ENCODE results near the gene SMAD3. TPM values are rescaled to one million over a fixed set of nuclear protein-coding genes. Genes with fewer than 3 reads are reported as not detected.

The SMAD3 gene
- total RNA-seq, 1 donor from 2014 or later, result 89.3 TPM

- no peak for DNase-seq (ENCODE audit: low spot score in 2 of 2)
- Histone ChIP-seq H3K4me3 (no peak overlapping the region), H3K9me3 (no peaks in the 10 kb centered on the region), H3K27me3 (no peaks in the 10 kb centered on the region), H3K27ac (no peak overlapping the region), H3K36me3 (no peaks in the 10 kb centered on the region), H3K4me1 (peaks cover 15 to 78% of the 10 kb centered on the region in 2 donors)
- TF ChIP-seq, protein P1, sequence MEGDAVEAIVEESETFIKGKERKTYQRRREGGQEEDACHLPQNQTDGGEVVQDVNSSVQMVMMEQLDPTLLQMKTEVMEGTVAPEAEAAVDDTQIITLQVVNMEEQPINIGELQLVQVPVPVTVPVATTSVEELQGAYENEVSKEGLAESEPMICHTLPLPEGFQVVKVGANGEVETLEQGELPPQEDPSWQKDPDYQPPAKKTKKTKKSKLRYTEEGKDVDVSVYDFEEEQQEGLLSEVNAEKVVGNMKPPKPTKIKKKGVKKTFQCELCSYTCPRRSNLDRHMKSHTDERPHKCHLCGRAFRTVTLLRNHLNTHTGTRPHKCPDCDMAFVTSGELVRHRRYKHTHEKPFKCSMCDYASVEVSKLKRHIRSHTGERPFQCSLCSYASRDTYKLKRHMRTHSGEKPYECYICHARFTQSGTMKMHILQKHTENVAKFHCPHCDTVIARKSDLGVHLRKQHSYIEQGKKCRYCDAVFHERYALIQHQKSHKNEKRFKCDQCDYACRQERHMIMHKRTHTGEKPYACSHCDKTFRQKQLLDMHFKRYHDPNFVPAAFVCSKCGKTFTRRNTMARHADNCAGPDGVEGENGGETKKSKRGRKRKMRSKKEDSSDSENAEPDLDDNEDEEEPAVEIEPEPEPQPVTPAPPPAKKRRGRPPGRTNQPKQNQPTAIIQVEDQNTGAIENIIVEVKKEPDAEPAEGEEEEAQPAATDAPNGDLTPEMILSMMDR (IDR thresholded peaks at IDR 0.05), result no peak
- intact Hi-C loops (cut with DNase I), result loop anchor here (5.0 kb wide), 1 partner anchor 138 kb away; no protein-coding TSS in a partner anchor
Measured at GRCh38 chr15:67085237-67085817, 19.9 kb downstream of the SMAD3 start.

DNA sequence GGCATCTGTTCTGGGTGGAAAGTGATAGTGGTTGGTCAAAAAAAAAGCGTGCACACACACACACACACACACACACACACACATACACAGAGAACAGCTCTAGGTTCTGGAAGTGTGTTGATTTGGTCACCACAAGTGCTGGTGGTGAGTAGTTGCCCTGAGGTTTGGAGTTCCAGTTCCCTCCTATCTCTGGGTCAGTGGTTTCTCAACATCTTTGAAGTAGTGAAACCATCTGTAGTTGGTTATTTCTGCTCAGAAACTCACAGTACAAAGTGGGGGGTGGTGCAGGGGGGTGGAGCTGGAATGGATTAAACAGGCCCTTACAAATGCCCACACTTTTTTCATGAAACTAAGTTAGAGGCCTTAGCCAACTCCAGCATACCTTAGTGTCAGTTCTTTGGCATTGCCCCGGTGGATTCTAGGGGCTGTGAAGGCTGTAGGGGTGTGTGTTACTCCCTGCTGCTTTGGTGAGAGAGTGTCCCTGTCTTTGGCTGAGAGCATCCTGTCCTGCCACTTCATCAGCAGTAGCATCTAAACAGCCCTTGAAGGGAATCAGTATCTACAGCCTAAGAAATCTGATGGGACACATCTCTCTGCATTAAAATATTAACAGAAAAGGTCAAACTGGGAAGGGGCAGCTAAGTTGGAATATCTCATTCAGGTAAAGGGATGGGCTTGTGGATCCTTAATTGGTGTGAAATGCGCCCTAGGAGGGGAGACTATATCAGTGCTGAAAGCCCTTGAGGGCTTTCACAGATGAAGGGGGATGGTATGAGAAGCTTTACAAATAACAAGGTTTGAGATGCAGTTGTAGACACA lies 20.6 kb downstream of the SMAD3 start:
- H3K9me3 ChIP-seq, result no peaks in the 10 kb centered on the region
- no peak for DNase-seq (ENCODE audit: low spot score in 2 of 2)
- intact Hi-C loops (cut with DNase I), result loop anchor here (5.0 kb wide), 1 partner anchor 139 kb away; no protein-coding TSS in a partner anchor
- H3K4me3 ChIP-seq, result no peak overlapping the region
- H3K27me3 ChIP-seq, result no peaks in the 10 kb centered on the region
- H3K4me1 ChIP-seq, result peaks cover 15 to 78% of the 10 kb centered on the region in 2 donors
- TF ChIP-seq, protein P1 (IDR thresholded peaks at IDR 0.05), result no peak
- no peak overlapping the region for H3K27ac ChIP-seq
- no peaks in the 10 kb centered on the region for H3K36me3 ChIP-seq

DNA sequence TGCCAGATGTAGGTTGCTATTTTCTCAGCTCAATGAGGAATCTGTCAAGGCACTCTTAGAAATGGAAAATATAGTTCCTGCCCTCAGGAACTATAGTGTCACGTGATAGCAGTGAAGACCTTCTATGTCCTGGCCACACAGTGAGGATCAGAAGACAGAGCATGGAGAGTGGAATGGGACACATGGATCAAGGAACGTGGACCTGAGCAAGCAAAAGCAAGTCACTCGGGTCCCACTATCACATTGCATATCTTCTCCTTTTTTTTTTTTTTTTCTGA lies 21.2 kb downstream of the SMAD3 start:
- H3K36me3 ChIP-seq, result no peaks in the 10 kb centered on the region
- no peaks in the 10 kb centered on the region for H3K9me3 ChIP-seq
- no peak overlapping the region for H3K4me3 ChIP-seq
- peaks cover 10 to 73% of the 10 kb centered on the region in 2 donors for H3K4me1 ChIP-seq
- no peak for DNase-seq (ENCODE audit: low spot score in 2 of 2)
- H3K27ac ChIP-seq, result no peak overlapping the region
- intact Hi-C loops (cut with DNase I), result loop anchor here (5.0 kb wide), 1 partner anchor 139 kb away; no protein-coding TSS in a partner anchor
- TF ChIP-seq, protein P1 (IDR thresholded peaks at IDR 0.05), result no peak
- H3K27me3 ChIP-seq, result no peaks in the 10 kb centered on the region

DNA sequence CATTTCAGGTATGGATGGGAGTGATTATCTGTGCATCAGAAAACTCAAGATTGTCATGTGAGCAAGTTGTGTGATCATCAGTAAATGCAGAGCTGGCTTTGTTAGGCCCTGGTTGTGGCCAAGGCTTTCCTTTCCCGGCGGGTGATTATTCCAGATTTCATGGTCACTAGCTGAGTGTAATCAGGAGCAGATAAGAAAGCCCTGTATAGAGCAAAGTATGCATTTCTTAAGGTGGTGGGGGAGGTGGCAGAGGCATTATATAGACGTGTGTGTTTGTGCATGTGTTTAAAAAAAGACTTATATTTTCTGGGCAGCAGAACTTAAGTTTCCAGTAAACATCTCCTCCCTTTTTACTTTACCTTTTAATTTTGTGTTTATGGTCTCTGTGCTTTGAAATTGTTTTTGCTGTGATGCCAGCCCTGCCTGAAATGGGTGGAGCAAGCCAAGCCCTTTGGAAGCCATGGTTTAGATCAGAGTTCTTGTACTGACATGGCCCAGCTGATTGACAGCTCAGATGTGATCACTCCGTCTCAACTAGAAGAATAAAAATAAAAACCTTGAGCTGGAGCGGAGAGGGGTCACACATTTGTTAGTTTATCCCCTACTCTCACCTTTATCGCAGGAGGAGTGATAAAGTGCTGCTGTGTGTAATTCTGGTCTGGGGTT lies 22.2 kb downstream of the SMAD3 start:
- intact Hi-C loops (cut with DNase I), result loop anchor here (5.0 kb wide), 1 partner anchor 140 kb away; no protein-coding TSS in a partner anchor
- peaks cover 7 to 68% of the 10 kb centered on the region in 2 donors for H3K4me1 ChIP-seq

More for the DNA sequence above, 22.2 kb downstream of the SMAD3 start:
- no peaks in the 10 kb centered on the region for H3K36me3 ChIP-seq
- no peaks in the 10 kb centered on the region for H3K27me3 ChIP-seq
- H3K4me3 ChIP-seq, result no peak overlapping the region
- TF ChIP-seq, protein P1 (IDR thresholded peaks at IDR 0.05), result no peak
- DNase-seq (ENCODE audit: low spot score in 2 of 2), result no peak
- no peak overlapping the region for H3K27ac ChIP-seq
- no peaks in the 10 kb centered on the region for H3K9me3 ChIP-seq
